Mesenchymal stem cell (in vitro differentiated cells and primary cell): Measurements from ENCODE around the gene APOA4.
A peak's percentile ranks its signal among the peaks of the same experiment; 100 is the strongest.

Experiments used
- DNase-seq: peaks from one replicate; pipeline ENCODE4 v3.0.0-alpha.2; 2013
- H2AFZ ChIP-seq: one replicate; pipeline ENCODE4 v1.6.1; 2013; ENCODE audit warnings: low read depth, mild to moderate bottlenecking, control low read depth, inconsistent platforms, low read length, moderate library complexity
- H2AK5ac ChIP-seq: 2 replicates; pipeline ENCODE4 v1.6.1; 2013; ENCODE audit warnings: low read length, moderate library complexity, mild to moderate bottlenecking, inconsistent platforms; ENCODE audit not compliant: severe bottlenecking
- H2BK120ac ChIP-seq: one replicate; pipeline ENCODE4 v1.6.1; 2013; ENCODE audit warnings: low read depth, mild to moderate bottlenecking, inconsistent platforms, low read length, moderate library complexity
- H2BK12ac ChIP-seq, 2 experiments: one replicate each; pipeline ENCODE4 v1.6.1; 2013; ENCODE audit warnings: inconsistent platforms in 2 of 2, low read length in 2 of 2, mild to moderate bottlenecking in 2 of 2, moderate library complexity in 2 of 2, control low read depth in 1 of 2
- H2BK15ac ChIP-seq: one replicate; pipeline ENCODE4 v1.6.1; 2013; ENCODE audit warnings: mild to moderate bottlenecking, low read depth, inconsistent platforms; ENCODE audit not compliant: poor library complexity, severe bottlenecking
- H2BK5ac ChIP-seq: 2 replicates; pipeline ENCODE4 v1.6.1; 2013; ENCODE audit warnings: low read depth, mild to moderate bottlenecking, low read length, control low read depth, inconsistent platforms; ENCODE audit not compliant: poor library complexity, severe bottlenecking
- H3K14ac ChIP-seq, 2 experiments: one replicate each; pipeline ENCODE4 v1.6.1; 2013; ENCODE audit warnings: inconsistent platforms in 2 of 2, low read length in 2 of 2, control low read depth in 1 of 2, mild to moderate bottlenecking in 1 of 2, moderate library complexity in 1 of 2
- H3K18ac ChIP-seq, 2 experiments: one replicate each; pipeline ENCODE4 v1.6.1; 2013; ENCODE audit warnings: inconsistent platforms in 2 of 2, low read length in 2 of 2, control low read depth in 1 of 2, low read depth in 1 of 2, mild to moderate bottlenecking in 1 of 2
- H3K23ac ChIP-seq, 2 experiments: one replicate each; pipeline ENCODE4 v1.6.1; 2013; ENCODE audit warnings: inconsistent platforms in 2 of 2, low read length in 2 of 2, mild to moderate bottlenecking in 2 of 2, moderate library complexity in 2 of 2, control low read depth in 1 of 2
- H3K27ac ChIP-seq: 2 replicates; pipeline ENCODE4 v1.5.1; 2013; ENCODE audit warnings: mild to moderate bottlenecking, moderate library complexity, low read length, control low read depth, inconsistent platforms; ENCODE audit not compliant: poor library complexity, severe bottlenecking
- H3K27me3 ChIP-seq, 2 experiments: 2 replicates each; pipeline versions ENCODE4 v1.6.1 to v1.7.0; 2013; ENCODE audit warnings: low read length in 2 of 2, mild to moderate bottlenecking in 2 of 2, moderate library complexity in 2 of 2, control low read depth in 1 of 2, inconsistent platforms in 1 of 2; ENCODE audit not compliant: control insufficient read depth in 1 of 2, insufficient read depth in 1 of 2
- H3K36me3 ChIP-seq, 2 experiments: 2 replicates each; pipeline versions ENCODE4 v1.6.1 to v1.7.0; 2013; ENCODE audit warnings: low read length in 2 of 2, control low read depth in 1 of 2, inconsistent platforms in 1 of 2, low read depth in 1 of 2, mild to moderate bottlenecking in 1 of 2; ENCODE audit not compliant: insufficient read depth in 2 of 2, control insufficient read depth in 1 of 2
- H3K4ac ChIP-seq, 2 experiments: one replicate each; pipeline ENCODE4 v1.6.1; 2013; ENCODE audit warnings: inconsistent platforms in 2 of 2, low read length in 2 of 2, mild to moderate bottlenecking in 2 of 2, moderate library complexity in 2 of 2, control low read depth in 1 of 2, low read depth in 1 of 2
- H3K4me1 ChIP-seq: 2 replicates; pipeline ENCODE4 v1.6.1; 2013; ENCODE audit warnings: low read depth, low read length, control low read depth; ENCODE audit not compliant: control insufficient read depth, insufficient read depth
- H3K4me2 ChIP-seq: 2 replicates; pipeline ENCODE4 v1.6.1; 2013; ENCODE audit warnings: low read length, mild to moderate bottlenecking, inconsistent platforms; ENCODE audit not compliant: poor library complexity, severe bottlenecking
- H3K4me3 ChIP-seq, 2 experiments: 2 replicates each; pipeline versions ENCODE4 v1.5.1 to v1.7.0; 2013; ENCODE audit warnings: low read length in 2 of 2, mild to moderate bottlenecking in 2 of 2, control low read depth in 1 of 2, low read depth in 1 of 2; ENCODE audit not compliant: insufficient read depth in 1 of 2
- H3K79me1 ChIP-seq: replicated peaks from 2 replicates; pipeline ENCODE4 v1.6.1; 2013; ENCODE audit warnings: mild to moderate bottlenecking, control low read depth, low read length, inconsistent platforms; ENCODE audit not compliant: poor library complexity, severe bottlenecking
- H3K9ac ChIP-seq: 2 replicates; pipeline ENCODE4 v1.7.0; 2013; ENCODE audit warnings: mild to moderate bottlenecking, low read length, moderate library complexity
- H3K9me3 ChIP-seq: 2 replicates; pipeline ENCODE4 v1.7.0; 2013; ENCODE audit warnings: mild to moderate bottlenecking, low read length; ENCODE audit not compliant: control insufficient read depth
- H4K8ac ChIP-seq: one replicate; pipeline ENCODE4 v1.6.1; 2013; ENCODE audit warnings: inconsistent platforms, mild to moderate bottlenecking, low read length, moderate library complexity
- H4K91ac ChIP-seq: one replicate; pipeline ENCODE4 v1.6.1; 2013; ENCODE audit warnings: mild to moderate bottlenecking, low read length, inconsistent platforms
- WGBS: methylation state at CpG from one replicate; pipeline ENCODE4 v1.1.7; 2013; ENCODE audit warnings: mixed read lengths; 5-methylcytosine and 5-hydroxymethylcytosine counted together

Gene APOA4

GRCh38 chr11:116813170-116813569, 9.9 kb downstream of the APOA4 start:
- H3K79me1 ChIP-seq, result no peaks in the 10 kb centered on the region
- no peak overlapping the region for H2BK12ac ChIP-seq
- H2AK5ac ChIP-seq, result no peak overlapping the region
- H3K4me2 ChIP-seq, result no peak overlapping the region
- no peak overlapping the region for H3K27ac ChIP-seq
- no peaks in the 10 kb centered on the region for H3K36me3 ChIP-seq
- no peaks in the 10 kb centered on the region for H3K9me3 ChIP-seq
- H2BK15ac ChIP-seq, result no peak overlapping the region
- WGBS, result 92% methylated on average over 1 of the region's 1 CpG
- no peak overlapping the region for H4K8ac ChIP-seq
- H3K27me3 ChIP-seq, result peaks cover 0 to 19% of the 10 kb centered on the region in 2 experiments
- H4K91ac ChIP-seq, result no peak overlapping the region
- H3K23ac ChIP-seq, result no peak overlapping the region
- no peak overlapping the region for H2AFZ ChIP-seq
- no peak overlapping the region for H3K4me3 ChIP-seq
- H3K4ac ChIP-seq, result no peak overlapping the region
- no peak for DNase-seq
- no peak overlapping the region for H3K9ac ChIP-seq
- H2BK120ac ChIP-seq, result no peak overlapping the region
- H3K14ac ChIP-seq, result no peak overlapping the region
- H2BK5ac ChIP-seq, result no peak overlapping the region
- H3K18ac ChIP-seq, result no peak overlapping the region
- no peaks in the 10 kb centered on the region for H3K4me1 ChIP-seq

DNA sequence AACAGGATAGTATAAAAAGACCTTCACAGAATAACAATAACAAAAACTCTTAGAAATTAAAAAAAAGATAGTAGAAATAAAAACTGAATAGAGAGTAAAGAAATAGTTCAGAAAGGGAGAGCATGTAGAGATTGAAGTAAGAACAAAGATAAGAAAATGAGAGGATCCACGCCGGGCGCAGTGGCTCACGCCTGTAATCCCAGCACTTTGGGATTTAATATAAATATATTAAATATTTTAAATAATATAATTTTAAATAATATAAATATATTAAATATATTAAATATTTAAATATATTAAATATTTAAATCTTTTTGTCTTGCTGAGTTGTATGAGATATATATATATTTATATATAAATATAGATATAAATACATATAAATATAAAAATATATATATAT, 11.0 kb downstream of the APOA4 start:
- H3K4ac ChIP-seq, result no peak overlapping the region
- no peak overlapping the region for H4K91ac ChIP-seq
- H2BK120ac ChIP-seq, result no peak overlapping the region
- H3K18ac ChIP-seq, result no peak overlapping the region
- no peak overlapping the region for H2BK12ac ChIP-seq
- no peak overlapping the region for H4K8ac ChIP-seq
- no peaks in the 10 kb centered on the region for H3K9me3 ChIP-seq
- H3K14ac ChIP-seq, result no peak overlapping the region
- no CpG with 5 or more reads among the region's 4 CpGs for WGBS
- no peak overlapping the region for H2BK15ac ChIP-seq
- no peak overlapping the region for H2BK5ac ChIP-seq
- no peak for DNase-seq
- no peaks in the 10 kb centered on the region for H3K79me1 ChIP-seq
- no peak overlapping the region for H3K23ac ChIP-seq
- H3K4me1 ChIP-seq, result no peaks in the 10 kb centered on the region
- no peak overlapping the region for H3K4me2 ChIP-seq
- no peak overlapping the region for H2AK5ac ChIP-seq
- no peak overlapping the region for H3K4me3 ChIP-seq
- H3K27me3 ChIP-seq, result peaks cover 0 to 23% of the 10 kb centered on the region in 2 experiments
- H3K9ac ChIP-seq, result no peak overlapping the region
- no peak overlapping the region for H3K27ac ChIP-seq
- no peaks in the 10 kb centered on the region for H3K36me3 ChIP-seq
- no peak overlapping the region for H2AFZ ChIP-seq

DNA sequence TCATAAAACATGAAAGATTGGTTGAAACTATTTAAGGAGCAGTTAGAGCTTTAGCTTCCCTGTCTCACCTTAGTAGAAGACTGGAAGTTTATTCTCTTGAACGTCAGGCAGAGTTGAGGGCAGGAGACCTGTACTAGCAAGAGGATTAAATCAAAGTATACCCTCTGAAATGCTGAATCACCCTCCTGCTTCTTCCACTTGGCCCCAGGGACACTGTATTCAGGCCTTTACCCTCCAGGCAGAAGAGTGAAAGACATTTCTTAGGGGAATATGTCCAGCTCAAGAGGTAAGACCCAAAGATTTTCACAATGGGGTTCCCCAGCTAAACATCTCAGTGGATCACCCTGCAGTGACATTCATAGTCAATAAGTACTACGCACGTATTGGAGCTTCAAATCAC, 11.9 kb downstream of the APOA4 start:
- Histone ChIP-seq H3K18ac (no peak overlapping the region), H2AK5ac (no peak overlapping the region), H3K27me3 (peaks cover 0 to 23% of the 10 kb centered on the region in 2 experiments), H3K9me3 (no peaks in the 10 kb centered on the region), H3K27ac (no peak overlapping the region), H3K9ac (no peak overlapping the region), H2BK12ac (no peak overlapping the region), H3K79me1 (no peaks in the 10 kb centered on the region), H2BK5ac (no peak overlapping the region), H3K36me3 (no peaks in the 10 kb centered on the region), H3K23ac (no peak overlapping the region), H3K4ac (no peak overlapping the region), H3K14ac (no peak overlapping the region), H2BK120ac (no peak overlapping the region), H4K91ac (no peak overlapping the region), H3K4me2 (no peak overlapping the region), H3K4me3 (no peak overlapping the region), H2AFZ (no peak overlapping the region), H4K8ac (no peak overlapping the region), H2BK15ac (no peak overlapping the region), H3K4me1 (no peaks in the 10 kb centered on the region)
- DNase-seq, result no peak
- 80% methylated on average over 3 of the region's 3 CpGs for WGBS

DNA sequence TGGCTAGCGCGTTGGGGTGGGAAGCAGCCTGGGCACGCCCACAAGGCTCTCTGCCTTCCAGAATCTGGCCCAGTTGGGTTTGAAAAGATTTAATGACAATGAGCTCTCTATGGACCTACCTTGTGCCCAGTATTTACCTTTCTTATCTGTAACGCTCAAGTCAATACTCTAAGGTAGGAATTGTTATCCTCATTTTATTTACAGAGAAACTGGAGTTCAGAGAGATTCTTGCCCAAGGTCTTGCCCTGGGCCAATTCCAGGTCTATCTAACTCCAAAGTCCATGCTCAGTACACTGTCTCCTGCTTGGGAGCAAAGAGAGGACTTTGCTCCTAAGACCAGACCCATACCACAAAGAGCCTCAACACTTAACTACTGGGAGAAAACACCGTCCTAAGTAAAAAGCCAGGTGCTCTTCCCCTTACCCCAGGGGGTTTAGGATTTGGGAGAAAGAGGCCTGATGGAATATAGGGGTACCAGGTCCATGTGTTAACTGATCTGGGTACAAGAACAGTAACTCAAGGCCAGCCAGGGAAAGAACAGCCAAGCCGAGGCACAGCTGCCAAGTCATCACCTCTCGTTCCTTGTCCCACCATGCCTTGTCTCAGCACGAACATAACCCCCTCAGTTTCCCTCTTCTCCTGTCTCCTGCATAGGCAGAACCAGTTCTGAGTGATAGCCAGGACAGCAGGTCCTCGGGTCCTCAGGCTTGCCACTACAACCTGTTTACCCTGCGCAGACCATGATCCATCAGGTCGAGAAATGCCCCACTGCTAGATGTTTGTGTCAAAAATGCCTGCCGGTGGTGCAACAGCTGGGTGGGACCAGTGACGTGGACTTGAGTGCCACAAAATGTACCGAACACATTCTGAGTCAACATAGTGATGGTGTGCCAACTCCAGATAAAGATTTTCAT, 14.6 kb downstream of the APOA4 start:
- Histone ChIP-seq H2BK15ac (no peak overlapping the region), H3K27me3 (peaks cover 0 to 16% of the 10 kb centered on the region in 2 experiments), H3K27ac (no peak overlapping the region), H2BK5ac (no peak overlapping the region), H3K9ac (no peak overlapping the region), H2AK5ac (no peak overlapping the region), H3K9me3 (no peaks in the 10 kb centered on the region), H4K8ac (no peak overlapping the region), H3K79me1 (no peaks in the 10 kb centered on the region), H3K4me1 (no peaks in the 10 kb centered on the region), H3K36me3 (no peaks in the 10 kb centered on the region), H2BK120ac (no peak overlapping the region), H3K4me2 (no peak overlapping the region), H3K18ac (no peak overlapping the region), H2AFZ (peak overlapping the region; percentile 8), H3K4me3 (no peak overlapping the region), H3K4ac (no peak overlapping the region), H3K23ac (no peak overlapping the region), H2BK12ac (no peak overlapping the region), H4K91ac (no peak overlapping the region), H3K14ac (no peak overlapping the region)
- 89% methylated on average over 12 of the region's 14 CpGs for WGBS
- no peak for DNase-seq
